DMS114 treated with DMSO at 0.1 percent for 48 hours (cell line): ENCODE data around the gene IL10RA.
"Not testable (repeated sequence)": the region's sequence is repeated elsewhere in the genome, so short reads cannot be mapped to it uniquely, and the experiment has no call there.

ENCODE experiments used
- DNase-seq: peaks from one replicate; lab custom pipeline; 2025; ENCODE audit not compliant: unreplicated experiment; lab: John Stamatoyannopoulos, UW

The IL10RA gene

DNA sequence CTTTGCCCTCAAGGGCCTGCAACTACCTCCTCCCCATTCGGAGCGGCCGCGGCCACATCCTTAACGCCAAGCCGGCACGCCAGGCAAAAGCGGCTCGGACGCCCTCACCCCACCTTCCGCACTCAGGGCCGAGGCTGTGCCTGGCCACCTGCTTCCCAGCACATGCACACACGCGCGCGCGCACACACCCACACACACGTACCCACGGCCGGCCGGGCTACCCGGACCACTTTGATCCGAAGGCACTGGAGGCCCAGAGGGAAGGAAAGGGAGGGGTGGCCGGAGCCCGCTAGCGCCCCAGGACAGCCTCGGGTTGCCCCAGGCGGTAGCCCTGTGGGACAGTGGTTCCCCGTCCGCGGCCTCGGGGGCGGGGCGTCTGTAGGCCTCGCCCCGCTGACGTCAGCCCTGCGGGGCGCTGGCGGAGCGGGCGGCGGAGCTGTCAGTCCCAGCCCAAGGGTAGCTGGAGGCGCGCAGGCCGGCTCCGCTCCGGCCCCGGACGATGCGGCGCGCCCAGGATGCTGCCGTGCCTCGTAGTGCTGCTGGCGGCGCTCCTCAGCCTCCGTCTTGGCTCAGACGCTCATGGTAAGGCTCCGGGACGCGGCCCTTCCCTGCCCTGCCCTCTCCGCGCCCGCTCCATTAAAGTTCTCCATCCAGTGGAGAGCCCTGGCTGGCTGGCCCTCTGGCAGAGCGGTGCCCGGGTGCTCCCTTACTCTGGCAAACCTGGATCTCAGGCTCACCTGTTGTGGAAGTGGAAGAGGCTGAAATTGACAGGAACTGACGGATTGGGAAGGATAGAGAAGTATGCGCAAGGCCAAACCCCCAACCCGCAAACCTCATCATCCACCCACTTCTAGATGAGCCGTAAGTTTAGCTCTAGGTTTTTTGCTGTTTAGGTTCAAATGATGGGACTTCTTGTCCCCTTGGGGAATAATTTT lies at the start of gene IL10RA:
Gene IL10RA, plus strand, starts transcription at position 442 of the 935 bp plus-strand sequence. Its CDS starts 74 bp downstream, at position 516.
- DNase-seq = peak; percentile 46

DNA sequence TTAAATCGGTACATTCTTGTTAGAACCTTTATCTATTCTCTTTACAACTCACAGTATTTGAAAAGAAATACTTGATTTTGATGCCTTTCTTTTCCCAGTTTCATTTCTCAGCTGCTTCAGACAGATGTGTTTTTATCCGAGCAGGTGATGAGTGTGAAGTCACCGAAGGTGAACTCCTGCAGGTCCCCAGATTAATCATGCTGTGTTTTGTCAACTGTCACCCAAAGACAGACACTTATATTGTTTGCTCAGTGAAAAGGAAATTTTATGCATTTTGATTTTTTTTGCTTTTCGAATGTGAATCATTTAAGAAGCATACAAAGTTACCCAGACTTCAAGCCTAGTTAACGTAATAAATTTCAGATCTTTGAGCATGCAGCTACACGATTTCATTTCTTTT lies 49.2 kb upstream of the IL10RA start:
- DNase-seq = no peak

DNA sequence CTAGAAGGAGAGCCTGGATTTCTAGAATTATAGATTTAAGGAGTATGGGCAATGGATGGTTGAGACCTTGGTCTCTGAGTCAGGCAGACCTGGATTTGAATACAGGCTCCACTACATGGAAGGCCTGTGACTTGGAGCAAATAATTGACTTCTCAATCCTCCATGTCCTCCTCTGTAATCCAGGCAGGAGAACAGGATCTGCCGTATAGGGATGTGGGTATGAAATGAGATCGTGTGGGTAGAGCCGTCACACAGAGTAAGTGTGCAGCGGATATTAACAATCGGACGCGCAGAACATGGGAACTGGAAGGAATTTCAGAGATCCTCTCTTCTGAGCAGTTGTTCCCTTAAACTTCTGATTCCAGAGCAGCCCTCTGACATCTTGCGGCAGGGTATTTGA lies 45.5 kb upstream of the IL10RA start:
- no peak for DNase-seq

DNA sequence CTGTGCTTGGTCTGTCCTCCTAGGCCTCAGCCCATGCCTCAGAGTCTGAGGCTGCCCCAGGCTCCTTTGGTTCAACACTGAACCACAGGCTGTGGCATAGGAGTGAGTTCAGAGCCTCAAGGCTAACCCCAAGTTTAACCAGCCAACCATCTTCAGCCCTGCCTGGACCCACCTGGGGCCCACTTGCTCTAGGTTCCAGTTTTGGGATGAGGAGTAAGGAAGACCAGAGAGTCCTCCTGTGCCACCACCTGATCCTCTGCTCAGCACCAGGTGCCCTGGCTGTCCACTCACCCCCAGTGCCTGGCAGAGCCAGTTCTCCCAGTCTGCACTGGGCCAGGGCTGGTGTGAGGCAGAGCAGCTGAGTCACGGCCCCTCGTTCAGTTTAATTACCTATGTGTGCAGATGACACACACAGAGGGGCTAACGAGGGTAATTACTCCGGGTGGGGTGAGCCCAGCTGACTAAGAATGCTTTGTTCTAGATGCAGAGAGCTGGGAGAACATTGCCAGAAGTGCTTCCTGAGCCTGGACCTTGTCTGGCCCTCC lies 45.0 kb upstream of the IL10RA start:
- no peak for DNase-seq

DNA sequence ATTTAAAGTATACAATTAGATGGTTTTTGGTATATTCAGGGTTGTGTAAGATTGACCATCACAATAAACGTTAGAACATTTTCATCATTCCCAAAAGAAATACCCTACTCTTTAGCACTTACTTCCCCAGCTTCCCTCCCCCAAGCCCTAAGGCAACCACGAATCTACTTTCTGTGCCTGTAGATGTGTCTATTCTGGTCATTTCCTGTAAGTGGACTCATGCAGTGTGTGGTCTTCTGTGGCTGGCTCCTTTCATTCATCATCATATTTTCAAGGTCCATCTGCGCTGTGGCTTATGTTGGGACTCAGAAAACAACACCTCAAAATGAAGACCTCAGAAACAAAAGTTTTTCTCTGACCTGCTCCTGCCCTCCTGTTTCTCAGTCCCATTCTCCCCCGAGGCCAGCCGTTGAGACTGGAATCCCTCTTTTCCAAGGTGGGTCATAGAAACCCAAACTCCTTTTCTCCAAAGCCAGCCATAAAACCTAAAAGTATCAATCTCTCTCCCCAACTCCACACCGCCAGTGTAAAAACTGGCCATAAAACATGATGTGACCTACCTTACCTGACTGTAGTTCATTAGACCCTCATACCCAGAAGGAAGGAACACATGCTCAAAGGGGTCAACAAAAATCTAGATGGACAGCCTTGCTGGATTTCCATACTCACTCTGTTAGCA lies 44.1 kb upstream of the IL10RA start:
- no peak for DNase-seq

DNA sequence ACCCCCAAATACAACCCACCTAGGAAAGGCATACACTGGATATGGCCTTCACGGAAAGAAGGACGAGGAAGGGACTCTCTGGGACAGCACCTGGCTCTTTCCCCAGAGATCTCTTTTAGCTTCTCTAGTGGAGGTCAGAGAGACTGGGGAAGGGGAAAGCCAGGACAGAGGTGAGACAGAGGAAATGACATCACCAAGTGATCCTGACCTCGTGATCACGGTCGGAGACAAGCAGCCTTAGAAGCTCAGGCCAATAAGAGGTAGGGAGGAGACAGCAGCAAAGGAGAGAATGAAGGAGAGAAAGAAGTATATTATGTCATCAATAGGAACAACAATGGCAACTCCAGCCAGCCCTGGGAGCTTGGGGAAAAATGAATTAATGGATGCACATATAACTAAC lies 41.6 kb upstream of the IL10RA start:
- no peak for DNase-seq

DNA sequence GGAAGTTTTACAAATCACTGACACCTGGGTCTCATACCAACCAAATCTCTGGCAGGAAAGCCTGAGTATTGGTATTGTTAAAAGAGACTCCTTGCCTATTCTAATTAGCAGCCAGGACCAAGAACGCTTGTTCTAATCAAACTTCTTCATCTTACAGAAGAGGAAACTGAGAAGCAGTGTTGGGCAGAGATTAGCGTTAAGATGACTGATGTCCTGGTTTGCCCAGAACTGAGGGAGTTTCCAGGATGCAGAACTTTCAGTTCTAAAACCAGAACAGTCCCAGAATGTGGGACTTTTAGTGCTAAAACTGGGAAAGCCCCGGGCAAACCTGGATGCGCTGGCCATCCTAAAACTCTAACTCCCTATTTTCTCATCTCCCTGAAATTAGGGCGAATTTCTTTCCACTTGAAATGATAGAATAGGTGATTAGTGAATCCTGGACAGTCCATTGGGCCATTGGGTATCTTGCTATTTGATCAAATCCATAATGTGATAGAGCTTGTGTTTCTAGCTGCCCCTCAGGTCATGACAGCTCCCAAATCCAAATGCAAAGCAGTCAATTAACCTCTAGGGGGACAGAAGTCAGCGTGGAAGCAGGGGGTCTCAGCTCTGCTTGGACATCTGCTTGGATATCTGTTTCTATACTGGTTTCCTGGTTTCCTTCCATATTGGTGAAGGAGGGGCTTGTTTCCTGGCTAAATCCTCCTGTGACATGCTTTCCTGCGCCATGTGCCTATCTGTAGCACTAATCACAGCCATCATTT lies 41.0 kb upstream of the IL10RA start:
- no peak for DNase-seq

DNA sequence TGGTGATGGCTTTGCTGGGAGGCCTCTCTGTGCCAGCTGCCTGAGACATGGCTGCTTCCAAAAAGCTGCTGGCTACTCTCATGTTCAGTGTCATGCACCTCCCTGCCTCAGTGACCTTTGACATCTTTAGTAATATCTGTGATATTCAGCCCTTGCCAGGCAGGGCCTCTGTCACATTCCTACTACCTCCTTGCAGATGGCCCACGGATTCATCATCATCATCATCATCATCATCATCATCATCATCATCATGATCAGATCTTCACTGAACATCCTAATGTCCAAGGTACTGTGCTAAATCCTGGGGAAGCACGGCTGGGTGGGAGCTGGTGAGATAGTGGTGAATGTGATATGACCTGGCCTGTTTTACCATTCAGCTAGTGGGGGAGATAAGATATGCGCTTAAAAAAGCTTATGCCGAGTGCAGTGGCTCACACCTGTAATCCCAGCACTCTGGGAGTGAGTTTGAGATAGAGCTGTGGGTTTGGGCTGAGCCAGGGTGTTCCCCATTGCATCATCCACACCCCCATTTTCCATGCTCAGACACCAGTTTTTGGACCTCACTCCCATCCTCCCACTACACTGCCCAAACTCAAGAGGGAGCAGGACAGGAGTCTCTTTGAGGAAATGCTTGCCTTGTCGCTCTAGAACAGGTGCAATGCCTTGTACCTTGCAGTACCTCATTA lies 39.9 kb upstream of the IL10RA start:
- DNase-seq = no peak

DNA sequence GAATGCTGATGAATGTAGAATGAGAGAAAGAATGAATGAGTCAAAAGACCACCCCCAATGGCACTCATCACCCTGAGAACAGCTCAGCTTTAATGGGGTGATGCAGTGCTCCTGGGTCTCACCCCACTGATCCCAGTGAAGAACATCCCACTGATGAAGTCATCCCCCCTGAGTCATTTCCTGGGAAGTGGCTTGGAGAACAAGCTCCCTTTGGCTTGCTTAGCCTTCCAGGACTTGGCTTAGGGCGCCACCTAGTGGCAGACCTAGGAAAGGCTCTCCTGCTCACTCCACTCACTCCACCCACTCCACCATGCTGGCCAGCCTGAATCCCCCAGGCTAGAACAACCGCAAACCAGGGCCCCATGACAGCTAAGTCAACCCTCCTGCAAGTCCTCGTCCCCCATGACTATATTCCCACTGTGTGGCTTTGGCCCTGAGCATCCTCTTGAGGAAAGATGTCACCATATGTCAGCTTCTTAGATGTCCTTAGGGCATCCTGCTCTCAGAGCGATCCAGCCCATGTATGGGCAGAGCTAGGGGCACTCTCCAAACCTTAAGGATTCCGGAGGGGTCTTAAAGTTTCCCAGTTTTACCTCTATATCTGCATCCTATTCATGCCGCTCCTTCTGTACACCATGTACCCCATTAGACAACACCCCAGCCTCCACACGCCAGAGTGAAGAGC lies 39.2 kb upstream of the IL10RA start:
- peak; percentile 54 for DNase-seq

DNA sequence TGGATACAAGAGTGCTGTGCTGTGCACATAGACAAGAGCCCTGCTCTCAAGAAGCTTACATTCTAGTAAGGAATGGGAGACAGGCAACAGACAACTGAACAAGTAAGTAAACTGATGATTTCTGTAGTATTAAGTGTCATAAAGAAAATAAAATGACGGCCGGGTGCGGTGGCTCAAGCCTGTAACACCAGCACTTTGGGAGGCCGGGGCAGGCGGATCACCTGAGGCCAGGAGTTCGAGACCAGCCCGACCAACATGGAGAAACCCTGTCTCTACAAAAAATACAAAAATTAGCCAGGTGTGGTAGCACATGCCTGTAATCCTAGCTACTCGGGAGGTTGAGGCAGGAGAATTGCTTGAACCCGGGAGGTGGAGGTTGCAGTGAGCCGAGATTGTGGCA lies 38.4 kb upstream of the IL10RA start:
- DNase-seq = not testable (repeated sequence)

DNA sequence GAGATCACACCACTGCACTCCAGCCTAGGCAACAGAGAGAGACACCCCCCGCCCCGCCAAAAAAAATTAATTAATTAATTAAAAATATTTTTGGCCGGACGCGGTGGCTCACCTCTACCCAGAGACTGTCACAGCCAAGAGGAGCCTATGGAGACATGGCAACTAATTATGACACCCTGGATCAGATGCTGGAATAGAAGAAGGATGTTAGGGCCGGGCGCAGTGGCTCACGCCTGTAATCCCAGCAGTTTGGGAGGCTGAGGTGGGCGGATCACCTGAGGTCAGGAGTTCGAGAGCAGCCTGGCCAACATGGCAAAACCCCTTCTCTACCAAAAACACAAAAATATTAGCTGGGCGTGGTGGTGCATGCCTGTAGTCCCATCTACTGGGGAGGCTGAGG lies 37.7 kb upstream of the IL10RA start:
- DNase-seq = not testable (repeated sequence)

DNA sequence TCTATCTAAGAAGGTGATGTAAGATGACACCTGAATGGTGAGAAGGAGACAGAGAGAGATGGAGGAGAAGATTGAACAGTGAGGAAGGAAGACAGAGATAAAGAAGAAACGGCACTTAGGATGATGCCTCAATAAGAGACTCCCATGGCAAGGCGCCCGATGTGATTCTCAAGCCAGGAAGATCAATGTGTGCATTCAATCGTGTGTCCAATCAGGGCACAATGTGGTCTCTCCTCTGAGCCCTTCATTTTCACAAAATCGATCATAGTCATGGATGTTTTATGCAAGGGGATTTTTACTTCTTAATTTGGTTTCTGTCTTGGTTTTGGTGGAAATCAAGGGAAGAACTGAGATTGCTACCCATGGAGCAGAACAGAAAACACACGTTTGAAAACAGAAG lies 37.1 kb upstream of the IL10RA start:
- DNase-seq = no peak

DNA sequence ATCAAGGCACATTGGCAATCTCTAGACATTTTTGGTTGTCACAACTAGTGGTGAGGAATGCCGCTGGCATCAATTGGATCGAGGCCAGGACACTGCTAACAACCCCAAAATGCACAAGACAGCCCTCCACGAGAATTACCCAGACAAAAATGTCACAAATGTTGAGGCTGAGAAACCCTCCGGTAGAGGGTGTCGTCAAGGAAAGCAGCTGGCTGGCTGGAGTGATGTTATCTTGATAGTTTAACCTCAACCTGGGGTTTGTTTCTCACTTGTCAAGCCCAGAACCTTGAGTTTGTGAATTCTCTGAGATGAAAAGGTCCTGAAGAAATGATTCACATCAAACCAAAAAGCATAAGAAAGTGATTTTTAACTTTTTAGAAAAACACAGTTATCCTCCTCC lies 35.9 kb upstream of the IL10RA start:
- no peak for DNase-seq

DNA sequence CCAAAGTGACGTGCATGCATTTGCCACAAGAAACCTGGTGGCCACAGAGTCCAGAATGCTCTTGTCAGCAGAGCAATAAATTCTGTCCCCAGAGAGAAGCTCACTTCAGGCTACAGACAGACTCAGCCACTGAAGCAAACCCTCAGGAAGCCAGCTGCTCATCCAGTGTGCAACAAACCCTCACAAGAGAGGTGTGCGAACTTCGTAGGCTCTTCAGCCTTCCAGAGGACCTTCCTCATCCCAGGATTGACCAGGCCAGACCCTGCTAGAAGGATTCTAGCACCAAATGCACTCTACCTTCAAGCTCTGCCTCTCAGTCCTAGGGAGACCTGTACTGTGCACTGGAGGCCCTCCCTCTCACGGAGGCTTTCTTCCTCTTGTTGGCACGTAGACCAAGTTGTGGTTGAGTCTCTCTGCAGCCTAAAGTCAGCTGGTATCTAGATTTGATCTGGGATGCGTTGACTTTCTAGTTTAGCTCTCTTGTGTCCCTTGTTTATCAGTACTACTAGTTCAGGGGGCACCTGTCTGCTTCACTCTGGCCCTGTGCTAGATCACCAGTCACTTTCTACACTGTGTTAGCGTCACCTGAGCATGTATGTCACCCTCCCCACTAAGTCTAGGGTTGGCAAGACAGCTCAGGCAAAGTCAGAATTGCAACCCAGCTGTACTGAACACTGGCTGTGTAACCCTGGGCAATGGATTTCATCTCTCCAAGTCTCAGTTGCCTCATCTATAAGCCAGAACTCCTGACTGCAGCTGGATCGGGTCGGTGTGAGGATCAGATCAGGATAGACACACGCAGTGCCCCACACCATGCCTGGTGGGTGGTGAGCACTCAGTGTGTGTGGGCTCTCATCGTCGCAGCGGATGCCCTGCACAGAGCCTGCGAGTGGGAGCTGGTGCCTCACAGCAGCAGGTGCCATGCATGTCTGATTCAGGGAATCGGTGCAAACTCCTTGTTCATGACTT lies 34.9 kb upstream of the IL10RA start:
- no peak for DNase-seq

DNA sequence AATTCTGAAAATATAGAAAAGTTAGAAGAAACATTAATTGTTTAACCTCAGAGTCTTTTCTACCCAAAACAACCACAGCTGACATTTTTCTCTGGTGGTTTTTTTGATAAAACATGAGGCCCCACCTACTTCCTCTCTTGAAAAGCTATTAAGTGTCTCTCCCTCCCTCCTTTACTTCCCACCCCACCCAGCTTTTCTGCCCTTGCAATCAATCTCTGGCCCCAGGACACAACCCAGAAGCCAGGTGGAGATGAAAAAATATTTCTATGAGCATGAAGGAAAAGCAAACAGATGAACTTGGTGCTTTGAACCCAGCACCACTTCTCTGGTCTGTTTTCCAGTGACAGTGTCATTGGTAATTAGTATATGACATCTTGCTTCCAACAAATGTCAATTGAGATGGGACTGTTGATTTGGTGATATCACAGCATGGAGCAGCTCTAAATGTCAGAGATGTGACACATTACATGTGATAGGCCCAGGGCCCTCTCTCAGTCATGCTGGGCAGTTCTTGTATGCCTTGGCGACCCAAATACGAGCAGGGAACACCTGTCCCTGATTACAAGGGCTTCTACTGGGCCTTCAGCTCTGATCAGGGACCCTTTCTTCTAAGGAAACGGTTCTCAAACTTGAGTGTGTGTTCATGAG lies 33.0 kb upstream of the IL10RA start:
- no peak for DNase-seq

DNA sequence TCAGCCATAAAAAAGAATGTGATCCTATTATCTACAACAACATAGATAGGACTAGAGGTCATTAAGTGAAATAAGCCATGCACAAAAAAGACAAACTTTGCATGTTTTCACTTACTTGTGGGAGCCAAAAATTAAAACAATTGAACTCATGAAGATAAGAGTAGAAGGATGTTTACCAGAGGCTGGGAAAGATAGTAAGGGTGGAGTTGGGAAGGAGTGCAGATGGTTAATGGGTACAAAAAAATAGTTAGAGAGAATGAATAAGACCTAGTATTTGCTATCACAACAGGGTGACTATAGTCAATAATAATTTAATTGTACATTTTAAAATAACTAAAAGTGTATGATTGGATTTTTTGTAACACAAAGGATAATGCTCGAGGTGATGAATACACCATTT lies 27.2 kb upstream of the IL10RA start:
- DNase-seq = no peak

DNA sequence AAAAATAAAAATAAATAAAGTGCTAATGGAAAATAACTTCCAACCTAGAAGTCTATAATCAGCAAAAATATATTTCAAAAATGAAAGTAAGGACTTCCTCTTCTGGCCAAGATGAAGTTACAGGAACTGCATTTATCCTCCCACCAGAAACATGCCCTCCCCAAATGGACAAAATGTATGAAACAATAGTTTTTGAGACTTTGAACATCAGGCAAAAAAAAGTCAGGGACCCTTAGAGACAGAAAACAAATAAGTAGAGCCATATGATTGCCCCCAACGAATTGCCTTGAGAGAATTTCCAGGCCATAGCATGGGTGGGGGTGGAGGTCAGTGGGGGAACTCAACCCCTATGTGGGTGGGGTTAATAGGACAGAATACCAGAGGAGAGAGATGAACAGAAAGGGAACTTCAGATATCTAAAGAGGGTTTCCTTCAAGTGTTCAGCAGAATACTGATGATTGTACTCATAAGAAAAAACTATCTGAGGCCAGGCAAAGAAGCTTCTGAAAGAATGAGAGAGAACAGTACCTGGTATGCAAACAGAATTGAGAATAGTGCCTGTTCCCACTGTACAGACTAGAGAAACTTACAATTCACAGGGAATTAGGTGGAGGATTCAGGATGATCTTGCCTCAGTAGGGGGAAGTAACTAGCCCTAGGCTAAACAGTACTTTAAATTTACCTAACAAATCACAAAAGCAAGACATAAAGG lies 26.6 kb upstream of the IL10RA start:
- DNase-seq = no peak

DNA sequence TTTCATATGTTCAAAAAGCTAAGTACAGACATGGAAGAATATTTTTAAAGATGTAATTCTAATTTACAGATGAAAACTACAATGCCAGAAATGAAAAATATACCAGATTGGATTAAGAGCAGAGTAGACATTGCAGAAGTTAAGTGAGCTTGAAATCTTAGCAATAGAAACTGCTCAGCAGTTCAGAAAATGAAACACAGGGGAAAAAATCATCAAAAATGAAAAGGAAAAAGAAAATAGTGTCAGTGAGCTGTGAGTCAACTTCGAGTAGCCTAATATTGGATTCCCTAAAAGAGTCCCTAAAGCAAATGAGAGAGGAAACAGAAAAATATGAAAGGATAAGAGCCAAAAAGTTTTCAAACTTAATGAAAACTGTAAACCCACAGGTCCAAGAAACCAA lies 25.8 kb upstream of the IL10RA start:
- no peak for DNase-seq
